HepG2 (cell line): ENCODE results near the gene TUBA4A. TPM values are rescaled to one million over a fixed set of nuclear protein-coding genes. Genes with fewer than 3 reads are reported as not detected.

Experiments
- AKAP8 ChIP-seq: sonication (generic); formaldehyde crosslinking; IDR thresholded peaks from 2 replicates; pipeline ENCODE4 v1.5.1; 2020; ENCODE audit warnings: mild to moderate bottlenecking, missing genetic modification reagents
- CHCHD3 ChIP-seq: sonication (generic); formaldehyde crosslinking; IDR thresholded peaks from 2 replicates; pipeline ENCODE4 v1.8.0; 2022; ENCODE audit warnings: mild to moderate bottlenecking, missing genetic modification reagents, moderate library complexity
- HMGXB4 ChIP-seq, 2 experiments: sonication (generic) in 1 of 2; formaldehyde crosslinking in 1 of 2; IDR thresholded peaks; 2 replicates each; pipeline versions ENCODE4 v1.4.0 to v1.6.1; 2018 to 2020; ENCODE audit warnings: missing genetic modification reagents in 2 of 2, borderline replicate concordance in 1 of 2, low read depth in 1 of 2, mild to moderate bottlenecking in 1 of 2, missing biosample characterization in 1 of 2
- HNF1B ChIP-seq: sonication (generic); formaldehyde crosslinking; IDR thresholded peaks from 2 replicates; pipeline ENCODE4 v1.5.1; 2020; ENCODE audit warnings: mild to moderate bottlenecking, moderate library complexity, missing genetic modification reagents
- KMT2B ChIP-seq: IDR thresholded peaks from 2 replicates; pipeline ENCODE4 v1.6.1; 2016; ENCODE audit warnings: missing genetic modification reagents, missing compliant biosample characterization
- SETDB1 ChIP-seq: sonication (generic); formaldehyde crosslinking; IDR thresholded peaks from 2 replicates; pipeline ENCODE4 v1.5.1; 2020; ENCODE audit warnings: missing genetic modification reagents, mild to moderate bottlenecking, borderline replicate concordance
- ZBTB26 ChIP-seq: IDR thresholded peaks from 2 replicates; pipeline ENCODE4 v1.6.1; 2016; ENCODE audit warnings: missing compliant biosample characterization, missing genetic modification reagents, borderline replicate concordance
- ZNF280B ChIP-seq: sonication (generic); formaldehyde crosslinking; IDR thresholded peaks from 2 replicates; pipeline ENCODE4 v1.5.0; 2020; ENCODE audit warnings: missing genetic modification reagents, mild to moderate bottlenecking, borderline replicate concordance
- ZNF281 ChIP-seq: sonication (generic); formaldehyde crosslinking; IDR thresholded peaks from 2 replicates; pipeline ENCODE4 v1.4.0; 2020; ENCODE audit warnings: missing genetic modification reagents, borderline replicate concordance
- ZNF512B ChIP-seq: sonication (generic); formaldehyde crosslinking; IDR thresholded peaks from 2 replicates; pipeline ENCODE4 v1.5.1; 2020; ENCODE audit warnings: missing genetic modification reagents, mild to moderate bottlenecking, borderline replicate concordance
- ZNF558 ChIP-seq: sonication (generic); formaldehyde crosslinking; IDR thresholded peaks from 2 replicates; pipeline ENCODE4 v1.9.0; 2022; ENCODE audit warnings: mild to moderate bottlenecking, missing genetic modification reagents, borderline replicate concordance
- ZNF709 ChIP-seq: sonication (generic); formaldehyde crosslinking; IDR thresholded peaks from 2 replicates; pipeline ENCODE4 v1.5.0; 2020; ENCODE audit warnings: mild to moderate bottlenecking, missing genetic modification reagents
- polyA plus RNA-seq, 8 experiments: library from polyadenylated mRNA; depleted of rRNA in 3 of 8; stranded (reverse) in 7 of 8; unstranded in 1 of 8; fragments of >200 nt; fragmentation: Illumina TruSeq in 4 of 8; extraction: Trizol in 4 of 8; gene quantifications; 2 replicates each; pipeline versions ENCODE4 v1.2.1 to v1.2.3, GENCODE V29; 2011 to 2016; ENCODE audit warnings: low read depth in 4 of 8, missing spikeins in 1 of 8, mixed read lengths in 1 of 8; ENCODE audit not compliant: insufficient read depth in 1 of 8
- total RNA-seq, 5 experiments: library from RNA; depleted of rRNA; stranded (reverse); fragments of >200 nt; fragmentation: Illumina TruSeq; extraction: Trizol; gene quantifications; 2 replicates each; pipeline ENCODE4 v1.2.3, GENCODE V29; 2016; ENCODE audit warnings: low read depth in 1 of 5

The TUBA4A gene
- total and polyA plus RNA-seq, 2 of the 13 experiments (the other 11 are each of a cell fraction or from before 2014, with no cell fraction given) = 1.3 to 12.7 TPM

GRCh38 chr2:219206328-219207133 lies 47.2 kb downstream of the TUBA4A start, which contains the start of gene ZFAND2B (continued):
- TF ChIP-seq CHCHD3 (CRISPR knock-in tag) = peak; percentile 87
- TF ChIP-seq ZNF512B (CRISPR knock-in tag) = peak; percentile 34; the same call in 1 of the 2 replicates
- peak; percentile 91 for TF ChIP-seq ZNF280B (CRISPR knock-in tag)
- peak; percentile 87; the same call in 1 of the 2 replicates for TF ChIP-seq ZNF558 (CRISPR knock-in tag)
- TF ChIP-seq HNF1B = peak; percentile 86
- peak; percentile 4 to 77; a peak in 1 of 4 replicates for TF ChIP-seq HMGXB4 (CRISPR knock-in tag; IDR thresholded peaks at IDR 0.05; ENCODE audit: borderline replicate concordance in 1 of 2, low read depth in 1 of 2)
- TF ChIP-seq AKAP8 (CRISPR knock-in tag) = peak; percentile 96
- TF ChIP-seq KMT2B (CRISPR knock-in tag) = peak; percentile 77; the same call in 1 of the 2 replicates
- no peak for TF ChIP-seq SETDB1 (CRISPR knock-in tag)
- peak; percentile 90 for TF ChIP-seq ZBTB26 (CRISPR knock-in tag)
- TF ChIP-seq ZNF709 (CRISPR knock-in tag) = peak; percentile 88
- TF ChIP-seq ZNF281 (CRISPR knock-in tag) = 0 out of 2 replicates have a peak, but pooled peaks have one; percentile 42
